ENCODE results near the gene REN. TPM values are rescaled to one million over a fixed set of nuclear protein-coding genes. Genes with fewer than 3 reads are reported as not detected.

REN gene
- total RNA-seq, 1 donor from 2014 or later, result 0.30 TPM

DNA sequence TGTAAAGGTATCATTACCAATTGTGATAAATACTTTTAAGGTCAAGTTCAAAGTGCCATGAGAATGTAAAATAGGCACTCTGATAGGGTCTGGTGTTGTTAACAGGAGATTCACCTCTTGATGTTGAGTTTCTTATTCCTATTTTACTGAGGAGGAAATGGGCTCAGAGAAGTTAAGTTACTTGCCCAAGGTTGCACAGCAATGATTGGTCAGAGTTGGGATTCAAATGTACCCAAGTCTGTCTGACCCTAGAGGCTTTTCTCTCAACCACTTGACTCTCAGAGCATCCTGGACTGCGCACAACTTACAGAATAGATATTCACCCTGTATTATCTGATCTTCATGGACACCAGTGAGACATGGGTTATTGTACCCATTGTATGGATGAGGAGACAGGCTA lies 59.3 kb downstream of the REN start:
- DNase-seq, result no peak

DNA sequence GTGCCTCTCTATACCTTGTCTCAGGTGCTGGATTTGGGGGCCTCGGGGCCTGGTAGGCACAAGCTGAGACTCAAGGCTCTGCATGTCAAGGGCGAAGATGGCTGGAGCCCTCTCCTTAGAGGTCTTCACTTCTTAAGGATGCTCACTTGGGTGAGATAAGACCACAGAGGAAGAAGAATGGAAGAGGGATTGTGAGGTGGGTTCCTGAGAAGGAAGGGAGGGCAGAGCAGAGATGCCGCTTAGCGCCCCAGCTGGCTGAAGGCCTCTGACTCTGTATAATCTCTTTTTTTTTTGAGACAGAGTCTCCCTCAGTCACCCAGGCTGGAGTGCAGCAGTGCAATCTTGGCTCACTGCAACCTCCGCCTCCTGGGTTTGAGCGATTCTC lies 61.0 kb downstream of the REN start:
- DNase-seq, result no peak

Other genes starting within 250 kb of the REN start
- gene SOX13, start 93.2 kb downstream of the REN start, total RNA-seq, result 8.6 TPM
- gene ETNK2, start 14.3 kb downstream of the REN start, total RNA-seq, result 4.6 TPM
- gene KISS1, start 30.2 kb upstream of the REN start, total RNA-seq, result 0.69 TPM
- not detected for gene GOLT1A, start 47.7 kb upstream of the REN start, total RNA-seq
- gene PLEKHA6, start 193.6 kb upstream of the REN start, total RNA-seq, result 4.1 TPM
- 39.2 TPM for gene PPP1R15B, start 245.5 kb upstream of the REN start, total RNA-seq